ENCODE data around the gene TTC34.

Gene TTC34

GRCh38 chr1:2821966-2822620, 20.6 kb upstream of the TTC34 start:
- FAIRE-seq, result no peak
- peak; percentile 67 for DNase-seq (ENCODE audit: insufficient read length, low spot score)
- TF ChIP-seq SPI1 (IDR thresholded peaks at IDR 0.05; ENCODE audit: low read depth, low read length) (no peak), PAX5 (IDR thresholded peaks at IDR 0.05; ENCODE audit: insufficient read depth, low read length, severe bottlenecking) (no peak), POLR2A (IDR thresholded peaks at IDR 0.05; ENCODE audit: low read depth, low read length) (no peak), POLR2AphosphoS5 (IDR thresholded peaks at IDR 0.05; ENCODE audit: low read depth, low read length) (no peak), POU2F2 (IDR thresholded peaks at IDR 0.05; ENCODE audit: low read depth, low read length) (no peak), TAF1 (IDR thresholded peaks at IDR 0.05; ENCODE audit: low read depth, low read length) (no peak)

- TF ChIP-seq TAF1 (IDR thresholded peaks at IDR 0.05; ENCODE audit: low read depth, low read length) (no peak), SPI1 (IDR thresholded peaks at IDR 0.05; ENCODE audit: low read depth, low read length) (no peak), POLR2AphosphoS5 (IDR thresholded peaks at IDR 0.05; ENCODE audit: low read depth, low read length) (no peak), POLR2A (IDR thresholded peaks at IDR 0.05; ENCODE audit: low read depth, low read length) (no peak), POU2F2 (IDR thresholded peaks at IDR 0.05; ENCODE audit: low read depth, low read length) (no peak), PAX5 (IDR thresholded peaks at IDR 0.05; ENCODE audit: insufficient read depth, low read length, severe bottlenecking) (no peak)
- no peak for DNase-seq (ENCODE audit: insufficient read length, low spot score)
- FAIRE-seq, result no peak
These were observed 20.0 kb upstream of the TTC34 start for GRCh38 chr1:2821373-2821955.

DNA sequence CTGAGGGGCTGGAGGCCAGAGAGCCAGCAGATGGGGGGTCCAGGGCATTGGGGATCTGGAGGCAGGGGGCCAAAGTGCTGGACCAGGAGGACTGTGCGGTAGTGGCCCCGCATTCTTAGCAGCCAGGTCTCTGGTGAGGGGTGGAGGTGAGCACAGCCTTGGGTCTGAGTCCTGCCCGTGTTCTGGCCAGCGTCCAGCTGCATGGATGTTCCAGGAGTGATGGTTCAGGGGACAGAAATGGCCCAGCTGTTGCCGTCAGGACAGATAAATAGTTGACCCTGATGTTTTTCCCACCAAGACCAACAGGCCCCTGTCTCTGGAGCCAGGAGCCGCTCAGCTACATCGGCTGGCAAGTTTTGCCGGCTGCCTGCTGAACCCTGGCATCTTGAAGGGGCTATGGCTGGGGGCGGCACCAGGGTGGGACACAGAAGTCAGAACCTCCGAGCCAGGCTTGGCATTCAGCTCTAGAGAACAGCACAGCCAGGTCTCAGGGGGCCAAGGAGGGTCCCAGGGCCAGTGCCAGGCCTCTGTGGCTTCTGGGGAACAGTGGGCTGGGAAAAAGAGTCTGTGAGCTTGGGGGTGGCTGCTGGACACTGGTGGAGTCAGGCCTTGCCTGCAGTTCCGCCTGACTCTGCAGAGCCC, 19.4 kb upstream of the TTC34 start:
- FAIRE-seq (no peak), DNase-seq (ENCODE audit: insufficient read length, low spot score) (no peak)
- TF ChIP-seq POU2F2 (IDR thresholded peaks at IDR 0.05; ENCODE audit: low read depth, low read length) (no peak), PAX5 (IDR thresholded peaks at IDR 0.05; ENCODE audit: insufficient read depth, low read length, severe bottlenecking) (no peak), SPI1 (IDR thresholded peaks at IDR 0.05; ENCODE audit: low read depth, low read length) (no peak), POLR2AphosphoS5 (IDR thresholded peaks at IDR 0.05; ENCODE audit: low read depth, low read length) (no peak), POLR2A (IDR thresholded peaks at IDR 0.05; ENCODE audit: low read depth, low read length) (no peak), TAF1 (IDR thresholded peaks at IDR 0.05; ENCODE audit: low read depth, low read length) (no peak)

DNA sequence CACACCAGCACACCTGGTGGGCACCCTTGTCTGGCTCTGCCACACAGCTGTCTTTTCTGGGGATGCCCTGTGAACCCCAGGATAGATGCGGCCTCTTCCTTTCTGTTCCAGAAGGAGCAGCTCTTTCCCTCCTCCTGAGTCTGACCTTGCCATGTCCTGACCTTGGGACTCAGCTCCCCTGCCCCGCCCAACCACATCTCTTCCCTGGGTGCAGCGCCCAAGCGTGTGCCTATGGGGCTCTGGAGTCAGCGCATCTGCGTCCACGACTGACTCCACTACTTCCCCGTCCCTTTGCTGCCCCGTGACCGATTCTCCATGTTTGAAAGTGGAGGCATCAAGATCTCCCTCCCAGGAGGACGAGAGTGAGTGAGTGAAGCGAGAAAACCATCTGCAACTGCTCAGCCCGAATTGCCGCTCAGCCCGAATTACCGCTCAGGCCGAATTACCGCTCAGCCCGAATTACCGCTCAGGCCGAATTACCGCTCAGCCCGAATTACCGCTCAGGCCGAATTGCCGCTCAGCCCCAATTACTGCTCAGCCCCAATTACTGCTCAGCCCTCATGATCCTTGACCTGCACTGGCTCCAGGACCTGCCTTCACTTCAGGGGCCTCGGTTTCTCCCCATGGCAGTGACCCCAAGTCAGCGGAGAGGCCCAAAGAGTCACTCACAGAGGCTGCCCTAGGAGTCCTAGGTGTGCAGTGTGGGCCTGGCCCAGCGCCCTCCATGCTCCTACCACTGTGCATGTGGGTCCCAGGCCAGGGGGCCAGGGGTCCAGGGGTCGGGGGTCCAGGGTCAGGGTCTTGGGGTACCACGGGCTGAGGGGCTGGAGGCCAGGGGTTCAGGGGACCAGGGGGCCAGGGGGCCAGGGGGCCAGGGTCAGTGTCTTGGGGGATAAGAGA, 18.6 kb upstream of the TTC34 start:
- FAIRE-seq (no peak), DNase-seq (ENCODE audit: insufficient read length, low spot score) (no peak)
- TF ChIP-seq POLR2AphosphoS5 (IDR thresholded peaks at IDR 0.05; ENCODE audit: low read depth, low read length) (no peak), POLR2A (IDR thresholded peaks at IDR 0.05; ENCODE audit: low read depth, low read length) (no peak), SPI1 (IDR thresholded peaks at IDR 0.05; ENCODE audit: low read depth, low read length) (no peak), TAF1 (IDR thresholded peaks at IDR 0.05; ENCODE audit: low read depth, low read length) (no peak)

- DNase-seq (ENCODE audit: insufficient read length, low spot score) (no peak), FAIRE-seq (peak; percentile 5)
- TF ChIP-seq SPI1 (IDR thresholded peaks at IDR 0.05; ENCODE audit: low read depth, low read length) (no peak), PAX5 (IDR thresholded peaks at IDR 0.05; ENCODE audit: insufficient read depth, low read length, severe bottlenecking) (no peak), TAF1 (IDR thresholded peaks at IDR 0.05; ENCODE audit: low read depth, low read length) (no peak), POLR2A (IDR thresholded peaks at IDR 0.05; ENCODE audit: low read depth, low read length) (no peak), POU2F2 (IDR thresholded peaks at IDR 0.05; ENCODE audit: low read depth, low read length) (no peak), POLR2AphosphoS5 (IDR thresholded peaks at IDR 0.05; ENCODE audit: low read depth, low read length) (no peak)
These were observed 17.9 kb upstream of the TTC34 start for GRCh38 chr1:2819429-2819828.

- TF ChIP-seq POLR2AphosphoS5 (IDR thresholded peaks at IDR 0.05; ENCODE audit: low read depth, low read length) (no peak), PAX5 (IDR thresholded peaks at IDR 0.05; ENCODE audit: insufficient read depth, low read length, severe bottlenecking) (no peak), SPI1 (IDR thresholded peaks at IDR 0.05; ENCODE audit: low read depth, low read length) (no peak), POU2F2 (IDR thresholded peaks at IDR 0.05; ENCODE audit: low read depth, low read length) (no peak), POLR2A (IDR thresholded peaks at IDR 0.05; ENCODE audit: low read depth, low read length) (no peak), TAF1 (IDR thresholded peaks at IDR 0.05; ENCODE audit: low read depth, low read length) (no peak)
- DNase-seq (ENCODE audit: insufficient read length, low spot score) (no peak), FAIRE-seq (no peak)
These were observed 16.5 kb upstream of the TTC34 start for GRCh38 chr1:2817784-2818564.

DNA sequence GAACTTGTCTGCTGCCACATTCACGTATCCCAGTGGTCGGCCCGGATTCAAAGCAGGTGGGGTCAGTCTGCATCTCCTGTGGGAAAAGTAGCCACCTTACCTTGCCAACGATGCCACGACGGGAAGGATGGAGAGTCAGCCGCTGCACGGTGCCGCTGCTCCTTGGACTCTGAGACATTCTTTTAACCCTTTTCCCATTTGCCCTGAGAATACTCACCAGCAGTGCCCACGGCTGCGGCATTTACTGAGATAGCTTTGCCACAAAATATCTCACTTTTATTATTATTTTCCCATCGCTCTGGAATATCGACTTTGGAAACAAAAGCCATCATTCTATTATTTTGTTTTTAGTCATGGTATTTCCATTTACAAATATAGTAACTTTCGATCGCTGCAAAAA, 15.3 kb upstream of the TTC34 start:
- FAIRE-seq (no peak), DNase-seq (ENCODE audit: insufficient read length, low spot score) (no peak)
- TF ChIP-seq POLR2A (IDR thresholded peaks at IDR 0.05; ENCODE audit: low read depth, low read length) (no peak), TAF1 (IDR thresholded peaks at IDR 0.05; ENCODE audit: low read depth, low read length) (no peak), PAX5 (IDR thresholded peaks at IDR 0.05; ENCODE audit: insufficient read depth, low read length, severe bottlenecking) (no peak), POU2F2 (IDR thresholded peaks at IDR 0.05; ENCODE audit: low read depth, low read length) (no peak), POLR2AphosphoS5 (IDR thresholded peaks at IDR 0.05; ENCODE audit: low read depth, low read length) (no peak), SPI1 (IDR thresholded peaks at IDR 0.05; ENCODE audit: low read depth, low read length) (no peak)

- DNase-seq (ENCODE audit: insufficient read length, low spot score), result no peak
- TF ChIP-seq POLR2A (IDR thresholded peaks at IDR 0.05; ENCODE audit: low read depth, low read length), result no peak
- TF ChIP-seq POLR2AphosphoS5 (IDR thresholded peaks at IDR 0.05; ENCODE audit: low read depth, low read length), result no peak
- TF ChIP-seq SPI1 (IDR thresholded peaks at IDR 0.05; ENCODE audit: low read depth, low read length), result no peak
- TF ChIP-seq TAF1 (IDR thresholded peaks at IDR 0.05; ENCODE audit: low read depth, low read length), result no peak
- no peak for FAIRE-seq
These were observed 14.1 kb upstream of the TTC34 start for GRCh38 chr1:2815551-2815950.
